ENCODE data around the gene ITPRID1. TPM values are rescaled to one million over a fixed set of nuclear protein-coding genes. Genes with fewer than 3 reads are reported as not detected.

Gene ITPRID1
- total and polyA plus RNA-seq, 10 of the 15 experiments (the other 5 are each of a cell fraction or from before 2014, with no cell fraction given), result 0.06 TPM; not detected in 9

GRCh38 chr7:31478721-31479120, 35.2 kb upstream of the ITPRID1 start (continued):
- TF ChIP-seq, protein P1, sequence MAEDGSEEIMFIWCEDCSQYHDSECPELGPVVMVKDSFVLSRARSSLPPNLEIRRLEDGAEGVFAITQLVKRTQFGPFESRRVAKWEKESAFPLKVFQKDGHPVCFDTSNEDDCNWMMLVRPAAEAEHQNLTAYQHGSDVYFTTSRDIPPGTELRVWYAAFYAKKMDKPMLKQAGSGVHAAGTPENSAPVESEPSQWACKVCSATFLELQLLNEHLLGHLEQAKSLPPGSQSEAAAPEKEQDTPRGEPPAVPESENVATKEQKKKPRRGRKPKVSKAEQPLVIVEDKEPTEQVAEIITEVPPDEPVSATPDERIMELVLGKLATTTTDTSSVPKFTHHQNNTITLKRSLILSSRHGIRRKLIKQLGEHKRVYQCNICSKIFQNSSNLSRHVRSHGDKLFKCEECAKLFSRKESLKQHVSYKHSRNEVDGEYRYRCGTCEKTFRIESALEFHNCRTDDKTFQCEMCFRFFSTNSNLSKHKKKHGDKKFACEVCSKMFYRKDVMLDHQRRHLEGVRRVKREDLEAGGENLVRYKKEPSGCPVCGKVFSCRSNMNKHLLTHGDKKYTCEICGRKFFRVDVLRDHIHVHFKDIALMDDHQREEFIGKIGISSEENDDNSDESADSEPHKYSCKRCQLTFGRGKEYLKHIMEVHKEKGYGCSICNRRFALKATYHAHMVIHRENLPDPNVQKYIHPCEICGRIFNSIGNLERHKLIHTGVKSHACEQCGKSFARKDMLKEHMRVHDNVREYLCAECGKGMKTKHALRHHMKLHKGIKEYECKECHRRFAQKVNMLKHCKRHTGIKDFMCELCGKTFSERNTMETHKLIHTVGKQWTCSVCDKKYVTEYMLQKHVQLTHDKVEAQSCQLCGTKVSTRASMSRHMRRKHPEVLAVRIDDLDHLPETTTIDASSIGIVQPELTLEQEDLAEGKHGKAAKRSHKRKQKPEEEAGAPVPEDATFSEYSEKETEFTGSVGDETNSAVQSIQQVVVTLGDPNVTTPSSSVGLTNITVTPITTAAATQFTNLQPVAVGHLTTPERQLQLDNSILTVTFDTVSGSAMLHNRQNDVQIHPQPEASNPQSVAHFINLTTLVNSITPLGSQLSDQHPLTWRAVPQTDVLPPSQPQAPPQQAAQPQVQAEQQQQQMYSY (CRISPR knock-in tag; IDR thresholded peaks at IDR 0.05), result no peak
- TF ChIP-seq ZNF274 (IDR thresholded peaks at IDR 0.05; ENCODE audit: insufficient read depth, insufficient read length) (no peak), ZNF622 (IDR thresholded peaks at IDR 0.05) (no peak), ZNF24 (IDR thresholded peaks at IDR 0.05) (no peak), LARP7 (IDR thresholded peaks at IDR 0.05) (no peak), KDM1A (IDR thresholded peaks at IDR 0.05; ENCODE audit: borderline replicate concordance) (no peak)
- TF ChIP-seq, protein P2, sequence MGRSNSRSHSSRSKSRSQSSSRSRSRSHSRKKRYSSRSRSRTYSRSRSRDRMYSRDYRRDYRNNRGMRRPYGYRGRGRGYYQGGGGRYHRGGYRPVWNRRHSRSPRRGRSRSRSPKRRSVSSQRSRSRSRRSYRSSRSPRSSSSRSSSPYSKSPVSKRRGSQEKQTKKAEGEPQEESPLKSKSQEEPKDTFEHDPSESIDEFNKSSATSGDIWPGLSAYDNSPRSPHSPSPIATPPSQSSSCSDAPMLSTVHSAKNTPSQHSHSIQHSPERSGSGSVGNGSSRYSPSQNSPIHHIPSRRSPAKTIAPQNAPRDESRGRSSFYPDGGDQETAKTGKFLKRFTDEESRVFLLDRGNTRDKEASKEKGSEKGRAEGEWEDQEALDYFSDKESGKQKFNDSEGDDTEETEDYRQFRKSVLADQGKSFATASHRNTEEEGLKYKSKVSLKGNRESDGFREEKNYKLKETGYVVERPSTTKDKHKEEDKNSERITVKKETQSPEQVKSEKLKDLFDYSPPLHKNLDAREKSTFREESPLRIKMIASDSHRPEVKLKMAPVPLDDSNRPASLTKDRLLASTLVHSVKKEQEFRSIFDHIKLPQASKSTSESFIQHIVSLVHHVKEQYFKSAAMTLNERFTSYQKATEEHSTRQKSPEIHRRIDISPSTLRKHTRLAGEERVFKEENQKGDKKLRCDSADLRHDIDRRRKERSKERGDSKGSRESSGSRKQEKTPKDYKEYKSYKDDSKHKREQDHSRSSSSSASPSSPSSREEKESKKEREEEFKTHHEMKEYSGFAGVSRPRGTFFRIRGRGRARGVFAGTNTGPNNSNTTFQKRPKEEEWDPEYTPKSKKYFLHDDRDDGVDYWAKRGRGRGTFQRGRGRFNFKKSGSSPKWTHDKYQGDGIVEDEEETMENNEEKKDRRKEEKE (IDR thresholded peaks at IDR 0.05), result no peak
